GM18502 (cell line): ENCODE results near the gene RRAS.

Source experiments
- ATAC-seq: cut with Tn5 transposase; IDR thresholded peaks from one replicate; pipeline ENCODE4 v1.9.1; 2021; ENCODE audit warnings: mild to moderate bottlenecking; ENCODE audit not compliant: unreplicated experiment, poor library complexity

The RRAS gene

DNA sequence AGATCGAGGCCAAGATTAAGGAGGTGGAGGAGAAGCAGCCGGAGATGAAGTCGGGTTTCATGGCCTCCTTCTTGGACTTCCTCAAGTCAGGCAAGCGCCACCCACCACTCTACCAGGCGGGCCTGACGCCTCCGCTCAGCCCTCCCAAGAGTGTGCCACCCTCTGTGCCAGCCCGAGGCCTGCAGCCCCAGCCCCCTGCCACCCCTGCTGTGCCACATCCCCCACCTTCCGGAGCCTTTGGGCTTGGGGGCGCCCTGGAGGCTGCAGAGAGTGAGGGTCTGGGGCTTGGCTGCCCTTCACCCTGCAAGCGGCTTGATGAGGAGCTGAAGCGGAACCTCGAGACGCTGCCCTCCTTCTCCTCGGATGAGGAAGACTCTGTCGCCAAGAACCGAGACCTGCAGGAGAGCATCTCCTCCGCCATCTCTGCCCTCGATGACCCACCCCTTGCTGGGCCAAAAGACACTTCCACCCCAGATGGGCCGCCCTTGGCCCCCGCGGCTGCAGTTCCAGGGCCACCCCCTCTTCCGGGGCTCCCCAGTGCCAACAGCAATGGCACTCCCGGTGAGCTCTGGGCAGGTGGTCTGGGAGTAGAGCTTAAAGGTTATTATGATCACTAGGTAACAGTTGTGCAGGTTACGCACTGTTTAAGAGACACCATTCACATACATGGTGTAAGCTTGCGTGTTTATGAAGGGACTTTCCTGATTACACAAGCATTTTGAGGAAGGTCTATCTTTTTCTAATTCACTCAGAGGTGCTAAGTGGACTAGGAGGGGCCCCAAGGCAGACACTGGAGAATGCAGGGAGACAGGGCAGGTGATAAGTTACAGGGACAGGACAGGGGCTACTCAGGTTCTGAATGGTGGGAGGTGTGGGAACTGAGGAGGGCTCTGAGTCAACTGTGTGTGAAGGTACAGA lies 40.3 kb downstream of the RRAS start:
- no peak for ATAC-seq

DNA sequence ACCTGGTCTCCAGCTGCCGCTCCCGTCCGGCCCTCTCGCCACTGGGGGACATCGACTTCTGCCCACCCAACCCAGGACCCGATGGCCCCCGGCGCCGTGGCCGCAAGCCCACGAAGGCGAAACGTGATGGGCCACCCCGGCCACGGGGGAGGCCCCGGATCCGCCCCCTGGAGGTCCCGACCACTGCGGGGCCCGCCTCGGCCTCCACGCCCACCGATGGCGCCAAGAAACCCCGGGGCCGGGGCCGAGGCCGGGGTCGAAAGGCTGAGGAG lies 42.3 kb downstream of the RRAS start:
- no peak for ATAC-seq

DNA sequence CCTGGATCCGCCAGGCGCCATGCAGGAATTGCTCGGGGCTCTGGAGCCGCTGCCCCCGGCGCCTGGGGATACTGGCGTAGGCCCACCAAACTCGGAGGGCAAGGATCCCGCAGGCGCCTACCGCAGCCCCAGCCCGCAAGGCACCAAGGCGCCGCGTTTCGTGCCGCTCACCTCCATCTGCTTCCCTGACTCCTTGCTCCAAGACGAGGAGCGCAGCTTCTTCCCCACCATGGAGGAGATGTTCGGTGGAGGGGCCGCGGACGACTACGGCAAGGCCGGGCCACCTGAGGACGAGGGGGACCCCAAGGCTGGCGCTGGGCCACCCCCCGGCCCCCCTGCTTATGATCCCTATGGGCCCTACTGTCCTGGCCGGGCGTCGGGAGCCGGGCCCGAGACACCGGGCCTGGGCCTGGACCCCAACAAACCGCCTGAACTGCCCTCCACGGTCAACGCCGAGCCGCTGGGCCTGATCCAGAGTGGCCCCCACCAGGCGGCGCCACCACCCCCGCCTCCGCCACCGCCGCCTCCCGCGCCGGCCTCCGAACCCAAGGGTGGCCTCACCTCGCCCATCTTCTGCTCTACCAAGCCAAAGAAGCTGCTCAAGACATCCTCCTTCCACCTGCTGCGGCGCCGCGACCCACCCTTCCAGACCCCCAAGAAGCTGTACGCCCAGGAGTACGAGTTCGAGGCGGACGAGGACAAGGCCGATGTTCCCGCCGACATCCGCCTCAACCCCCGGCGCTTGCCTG lies 42.8 kb downstream of the RRAS start:
- no peak for ATAC-seq

- ATAC-seq = no peak
These were observed 43.5 kb downstream of the RRAS start for GRCh38 chr19:49596407-49596806.

- no peak for ATAC-seq
These were observed 44.0 kb downstream of the RRAS start for GRCh38 chr19:49595819-49596404.

DNA sequence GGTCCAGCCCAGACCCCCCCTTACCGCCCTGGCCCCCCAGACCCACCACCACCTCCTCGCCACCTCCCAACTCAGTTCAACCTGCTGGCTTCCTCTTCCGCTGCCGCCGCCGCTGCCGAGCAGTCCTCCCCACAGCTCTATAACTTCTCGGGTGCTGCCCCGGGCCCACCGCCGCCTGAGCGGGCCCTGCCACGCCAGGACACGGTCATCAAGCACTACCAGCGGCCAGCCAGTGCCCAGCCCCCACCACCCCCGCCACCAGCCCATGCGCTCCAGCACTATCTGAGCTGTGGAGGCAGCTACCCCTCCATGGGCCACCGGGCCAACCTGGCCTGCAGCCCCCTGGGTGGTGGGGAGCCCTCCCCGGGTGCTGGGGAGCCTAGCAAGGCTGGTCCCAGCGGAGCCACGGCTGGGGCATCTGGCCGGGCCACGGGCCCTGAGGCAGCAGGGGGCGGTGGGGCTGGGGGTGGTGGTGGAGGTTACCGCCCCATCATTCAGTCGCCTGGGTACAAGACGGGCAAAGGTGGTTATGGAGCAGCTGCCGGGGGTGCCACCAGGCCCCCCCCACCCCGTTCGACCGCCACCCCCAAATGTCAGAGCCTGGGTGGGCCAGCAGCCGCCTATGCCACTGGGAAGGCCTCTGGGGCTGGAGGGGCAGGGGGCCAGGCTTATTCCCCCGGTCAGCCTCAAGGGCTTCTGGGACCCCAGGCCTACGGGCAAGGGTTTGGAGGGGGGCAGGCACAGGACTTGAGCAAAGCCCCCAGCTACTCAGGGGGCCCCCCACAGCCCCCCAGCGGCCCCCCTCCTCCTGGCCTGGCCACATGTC lies 44.7 kb downstream of the RRAS start:
- ATAC-seq = no peak

- ATAC-seq = no peak
These were observed 45.6 kb downstream of the RRAS start for GRCh38 chr19:49594157-49594992.

DNA sequence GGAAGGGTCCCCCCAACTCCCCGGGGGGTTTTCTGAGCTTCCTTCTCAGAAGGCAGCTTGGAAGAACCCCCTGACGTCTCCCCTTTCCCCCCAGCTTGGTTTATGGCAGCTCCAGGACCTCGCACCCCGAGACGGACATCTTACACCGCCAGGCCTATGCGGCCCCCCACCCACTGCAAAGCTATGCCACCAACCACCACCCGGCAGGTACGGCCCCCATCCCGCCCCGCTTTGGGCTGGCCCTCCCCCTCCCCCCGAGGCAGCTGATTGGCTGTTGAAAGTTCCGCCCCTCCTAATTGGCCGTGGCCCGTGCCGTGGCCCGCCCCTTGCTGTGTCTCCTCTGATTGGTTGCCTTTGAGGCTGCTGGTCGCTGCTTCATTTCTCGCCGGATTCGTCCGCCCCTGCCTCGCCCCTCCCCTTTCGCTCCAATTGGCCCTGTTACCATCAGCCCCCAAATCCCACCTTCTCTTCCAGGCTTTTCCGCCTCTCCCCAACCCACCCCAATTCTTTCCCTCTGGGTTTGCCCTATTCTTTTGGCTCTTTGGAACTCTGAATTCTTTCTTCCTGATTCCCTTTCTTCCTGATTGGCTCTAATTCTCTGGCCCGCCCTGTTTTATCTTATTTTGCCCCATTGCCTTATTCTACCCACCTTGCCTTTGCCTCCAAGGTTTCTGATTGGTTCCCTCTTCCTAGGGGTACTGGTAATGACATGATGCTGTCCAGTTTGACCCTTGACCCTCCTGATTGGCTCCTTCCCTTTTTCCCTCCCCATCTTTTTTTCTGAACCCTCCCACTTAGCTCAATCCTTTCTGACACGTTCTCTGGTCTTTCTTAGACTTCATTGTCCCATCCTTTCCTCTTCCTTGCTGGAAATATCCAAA lies 46.5 kb downstream of the RRAS start:
- peak; percentile 52 for ATAC-seq

- no peak for ATAC-seq
These were observed 47.3 kb downstream of the RRAS start for GRCh38 chr19:49592486-49593232.

DNA sequence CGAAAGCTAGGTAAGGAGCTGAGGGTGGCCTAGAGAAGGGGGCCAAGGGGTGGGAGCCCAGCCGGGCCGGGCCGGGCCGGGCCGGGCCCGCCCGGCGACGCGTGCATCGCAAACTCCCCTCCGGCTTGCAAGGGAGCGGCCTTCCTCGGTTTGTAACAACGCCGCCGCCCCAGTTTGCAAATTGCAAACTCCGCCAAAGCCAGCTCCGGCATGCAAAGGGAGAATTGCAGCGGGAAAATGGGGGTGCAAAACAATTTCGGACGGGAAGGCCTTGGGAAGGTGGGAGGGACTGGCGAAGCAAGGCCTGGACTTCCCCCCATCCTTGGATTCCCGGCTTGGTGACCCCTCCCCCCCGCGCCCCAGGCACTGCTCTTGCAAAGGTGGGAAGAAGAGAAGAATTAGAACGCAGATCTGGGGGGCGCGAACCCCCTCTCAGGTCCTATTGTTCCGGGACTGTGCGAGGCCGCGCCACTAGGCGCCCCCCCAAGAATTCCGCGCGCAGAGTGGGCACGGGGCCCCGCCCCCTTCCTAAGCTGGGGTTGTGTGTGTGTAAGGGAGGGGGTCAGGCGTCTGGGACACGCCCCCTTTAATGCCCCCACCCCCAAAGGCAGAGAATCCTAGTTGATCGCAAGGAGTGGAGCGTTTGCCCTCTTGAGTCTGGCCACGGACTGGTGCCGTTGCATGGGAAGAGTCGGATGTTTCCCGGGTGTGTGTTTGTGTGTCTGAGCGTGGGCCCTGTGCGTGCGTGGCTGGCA lies 48.0 kb downstream of the RRAS start:
- no peak for ATAC-seq

DNA sequence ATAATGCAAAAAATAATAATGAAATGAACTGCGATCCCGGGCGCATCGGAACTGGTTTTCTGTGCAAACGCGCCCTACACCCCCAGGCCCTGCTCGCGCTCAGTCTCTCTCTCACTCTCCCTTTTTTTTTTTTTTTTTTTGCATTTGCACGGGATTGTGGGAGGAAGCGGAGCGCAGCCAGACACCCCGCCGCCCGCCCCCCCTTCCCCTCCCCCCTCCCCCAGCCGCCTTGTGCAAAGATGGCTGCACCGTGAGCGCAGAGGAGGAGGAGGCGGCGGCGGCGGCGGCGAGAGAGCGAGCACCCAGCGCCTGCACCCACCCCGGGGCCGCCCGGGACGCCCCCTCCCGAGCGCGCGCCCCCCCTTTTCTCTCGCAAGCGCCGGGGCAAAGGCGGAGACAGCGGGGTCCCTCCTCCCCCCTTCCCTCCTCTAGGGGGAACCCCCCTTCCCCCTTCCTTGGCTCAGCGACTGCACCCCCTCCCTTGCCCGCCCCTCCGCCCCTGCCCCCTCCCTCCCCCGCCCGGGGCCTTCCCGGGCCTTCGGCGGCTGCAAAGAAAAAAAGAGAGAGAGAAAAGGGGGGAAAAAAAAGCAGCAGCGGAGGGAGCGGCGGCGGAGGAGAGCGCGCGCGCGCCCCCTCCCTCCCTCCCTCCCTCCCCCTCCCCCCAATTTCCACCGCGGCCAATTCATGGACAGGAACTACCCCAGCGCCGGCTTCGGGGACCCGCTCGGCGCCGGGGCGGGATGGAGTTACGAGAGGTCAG lies 48.8 kb downstream of the RRAS start, which contains the start of gene PRR12:
Gene PRR12 (plus strand): TSS at position 212 of the 760 bp plus-strand sequence. CDS start 473 bp downstream, at position 685.
- no peak for ATAC-seq

- peak; percentile 60 for ATAC-seq
These were observed 49.6 kb downstream of the RRAS start for GRCh38 chr19:49590071-49590970.

DNA sequence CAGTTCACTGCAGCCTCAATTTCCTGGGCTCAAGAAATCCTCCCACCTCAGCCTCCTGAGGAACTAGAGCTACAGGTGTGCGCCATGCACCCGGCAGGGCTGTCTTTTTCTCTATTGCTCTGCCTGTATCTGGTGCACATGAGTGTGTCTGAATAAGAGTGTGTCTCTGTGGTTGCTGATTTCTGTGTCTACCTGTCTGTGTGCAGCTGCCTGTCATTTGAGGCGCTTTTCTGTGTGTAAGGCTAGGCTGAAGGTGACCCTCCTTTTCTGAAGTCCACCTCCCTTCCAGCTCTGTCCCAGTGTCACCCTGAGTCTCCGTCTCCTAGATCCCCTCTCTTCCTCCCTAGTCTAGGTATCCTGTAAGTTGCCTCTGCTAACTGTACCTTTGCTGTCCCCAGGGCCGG lies 50.4 kb downstream of the RRAS start:
- no peak for ATAC-seq

DNA sequence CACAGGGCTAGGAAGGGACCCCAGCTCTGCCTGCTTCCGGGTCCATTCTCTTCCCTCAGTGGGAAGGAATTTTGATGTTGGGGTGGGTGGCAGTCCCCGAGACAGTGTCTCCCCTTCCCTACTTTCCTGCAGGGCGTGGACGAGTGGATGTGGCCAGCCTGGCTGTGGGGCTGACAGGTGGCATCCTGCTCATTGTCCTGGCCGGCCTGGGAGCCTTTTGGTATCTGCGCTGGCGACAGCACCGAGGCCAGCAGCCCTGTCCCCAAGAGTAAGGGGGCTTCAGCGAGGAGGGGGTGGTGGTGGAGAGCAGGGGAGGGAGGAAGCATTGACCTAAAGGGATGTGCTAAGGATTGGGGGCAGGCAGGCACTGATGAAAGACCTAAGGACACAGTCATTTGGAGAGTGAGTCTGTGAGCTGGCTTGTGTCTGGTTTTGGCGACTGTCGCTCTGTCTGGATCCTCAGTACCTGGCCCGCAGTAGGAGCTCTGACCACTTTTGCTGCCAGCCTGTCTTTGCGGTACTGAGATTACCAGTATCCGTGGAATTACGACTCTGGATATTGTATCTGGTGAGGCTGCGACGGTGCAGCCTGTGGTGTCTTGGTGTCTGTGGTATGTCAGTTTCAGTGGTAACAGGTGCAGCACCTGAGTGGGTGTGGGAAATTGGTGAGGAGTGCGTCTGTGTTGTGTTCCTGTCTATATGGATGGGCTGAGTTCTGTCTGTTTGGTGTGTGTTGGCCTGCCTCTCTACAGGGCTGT lies 51.4 kb downstream of the RRAS start:
- no peak for ATAC-seq

DNA sequence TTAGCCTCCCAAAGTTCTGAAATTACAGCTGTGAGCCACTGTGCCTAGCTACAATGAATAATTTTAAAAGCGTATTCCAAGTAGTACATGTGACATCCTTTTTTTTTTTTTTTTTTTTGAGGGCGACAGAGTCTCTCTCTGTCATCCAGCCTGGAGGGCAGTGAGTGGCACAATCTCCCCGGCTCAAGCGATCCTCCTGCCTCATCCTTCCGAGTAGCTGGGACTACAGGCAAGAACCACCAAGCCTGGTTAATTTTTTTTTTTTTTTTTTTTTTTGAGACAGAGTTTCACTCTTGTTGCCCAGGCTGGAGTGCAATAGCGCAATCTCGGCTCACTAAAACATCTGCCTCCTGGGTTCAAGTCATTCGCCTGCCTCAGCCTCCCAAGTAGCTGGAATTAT lies 52.7 kb downstream of the RRAS start:
- ATAC-seq = no peak
